Adipocyte (in vitro differentiated cells): ENCODE data around the gene CDADC1.
A peak's percentile ranks its signal among the peaks of the same experiment; 100 is the strongest.
"Not testable (repeated sequence)": the region's sequence is repeated elsewhere in the genome, so short reads cannot be mapped to it uniquely, and the experiment has no call there.

Experiments
- DNase-seq: peaks from one replicate; pipeline ENCODE4 v3.0.0-alpha.2; 2015; ENCODE audit warnings: low read depth
- H3K27me3 ChIP-seq: replicated peaks from 2 replicates; pipeline ENCODE4 v1.7.0; 2013; ENCODE audit warnings: mild to moderate bottlenecking, low read length, moderate library complexity; ENCODE audit not compliant: control insufficient read depth, insufficient read depth
- H3K36me3 ChIP-seq: 2 replicates; pipeline ENCODE4 v1.7.0; 2013; ENCODE audit warnings: low read length, mild to moderate bottlenecking, moderate library complexity; ENCODE audit not compliant: control insufficient read depth, insufficient read depth, severe bottlenecking
- H3K4me1 ChIP-seq: 2 replicates; pipeline ENCODE4 v1.7.0; 2013; ENCODE audit warnings: mild to moderate bottlenecking, low read length, moderate library complexity; ENCODE audit not compliant: control insufficient read depth, insufficient read depth
- H3K4me3 ChIP-seq: 2 replicates; pipeline ENCODE4 v1.7.0; 2013; ENCODE audit warnings: mild to moderate bottlenecking, low read length, moderate library complexity
- H3K9ac ChIP-seq: 2 replicates; pipeline ENCODE4 v1.7.0; 2013; ENCODE audit warnings: mild to moderate bottlenecking, low read length, moderate library complexity
- H3K9me3 ChIP-seq: 2 replicates; pipeline ENCODE4 v1.7.0; 2013; ENCODE audit warnings: mild to moderate bottlenecking, low read length, moderate library complexity; ENCODE audit not compliant: control insufficient read depth

CDADC1 gene

DNA sequence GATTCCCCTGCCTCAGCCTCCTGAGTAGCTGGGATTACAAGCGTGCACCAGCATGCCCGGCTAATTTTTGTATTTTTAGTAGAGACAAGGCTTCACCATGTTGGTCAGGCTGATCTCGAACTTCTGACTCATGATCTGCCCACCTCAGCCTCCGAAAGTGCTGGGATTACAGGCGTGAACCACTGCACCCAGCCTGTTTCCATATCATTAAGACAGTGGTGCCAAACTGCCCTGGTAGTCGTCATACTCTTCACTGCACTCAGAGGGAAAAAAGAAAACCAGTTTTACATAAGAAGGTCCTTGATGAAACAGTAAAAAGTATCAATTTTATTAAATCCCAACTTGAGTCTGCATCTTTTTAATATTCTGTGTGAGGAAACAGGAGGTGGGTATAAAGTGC is 14.9 kb downstream of the CDADC1 start:
- Histone ChIP-seq H3K27me3 (no peaks in the 10 kb centered on the region), H3K4me1 (no peaks in the 10 kb centered on the region), H3K4me3 (no peak overlapping the region), H3K36me3 (peaks cover 65% of the 10 kb centered on the region), H3K9ac (no peak overlapping the region), H3K9me3 (no peaks in the 10 kb centered on the region)
- no peak for DNase-seq

DNA sequence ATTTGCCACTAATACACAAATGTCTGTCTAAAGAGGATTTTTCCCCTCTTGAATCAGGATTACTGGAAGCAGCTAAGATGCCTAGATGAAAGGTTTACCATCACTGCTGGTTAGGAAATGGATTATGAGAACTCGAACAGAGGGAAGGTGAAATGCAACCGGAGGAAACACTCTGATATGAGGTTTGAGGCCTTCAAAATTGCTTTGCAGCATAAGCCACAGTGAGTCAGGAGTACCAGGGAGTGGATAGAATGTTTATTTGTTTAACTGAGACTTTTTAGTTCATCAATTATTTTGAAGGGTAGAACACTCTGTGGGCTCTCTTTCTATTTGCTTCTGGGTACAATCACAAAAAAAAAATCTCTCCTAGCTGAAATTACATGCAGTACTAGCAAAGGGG is 18.1 kb downstream of the CDADC1 start:
- peak; percentile 61 for DNase-seq
- Histone ChIP-seq H3K36me3 (peaks cover 55% of the 10 kb centered on the region), H3K4me1 (no peaks in the 10 kb centered on the region), H3K27me3 (no peaks in the 10 kb centered on the region), H3K9me3 (no peaks in the 10 kb centered on the region), H3K9ac (no peak overlapping the region), H3K4me3 (no peak overlapping the region)

DNA sequence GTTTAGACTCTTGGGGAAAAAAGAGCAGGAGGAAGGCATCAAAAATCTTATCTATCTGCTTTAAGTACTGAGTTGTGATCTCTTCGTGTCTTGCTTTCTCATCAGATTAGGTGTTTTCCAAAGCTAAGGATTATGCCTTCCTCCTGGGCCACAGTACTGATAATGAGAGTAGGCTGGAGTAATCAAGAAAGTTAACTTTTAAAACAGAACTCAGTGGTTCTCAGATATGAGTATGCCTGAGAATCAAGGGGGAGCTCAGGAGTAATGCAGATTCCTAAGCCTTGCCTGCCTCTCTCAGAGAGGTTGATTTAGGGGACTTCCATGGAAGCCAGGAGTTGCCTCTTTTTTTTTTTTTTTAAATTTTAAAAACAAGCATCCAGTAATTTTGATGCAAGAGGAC is 23.5 kb downstream of the CDADC1 start:
- Histone ChIP-seq H3K4me3 (no peak overlapping the region), H3K4me1 (no peaks in the 10 kb centered on the region), H3K36me3 (peaks cover 20% of the 10 kb centered on the region), H3K27me3 (no peaks in the 10 kb centered on the region), H3K9ac (no peak overlapping the region), H3K9me3 (no peaks in the 10 kb centered on the region)
- no peak for DNase-seq

DNA sequence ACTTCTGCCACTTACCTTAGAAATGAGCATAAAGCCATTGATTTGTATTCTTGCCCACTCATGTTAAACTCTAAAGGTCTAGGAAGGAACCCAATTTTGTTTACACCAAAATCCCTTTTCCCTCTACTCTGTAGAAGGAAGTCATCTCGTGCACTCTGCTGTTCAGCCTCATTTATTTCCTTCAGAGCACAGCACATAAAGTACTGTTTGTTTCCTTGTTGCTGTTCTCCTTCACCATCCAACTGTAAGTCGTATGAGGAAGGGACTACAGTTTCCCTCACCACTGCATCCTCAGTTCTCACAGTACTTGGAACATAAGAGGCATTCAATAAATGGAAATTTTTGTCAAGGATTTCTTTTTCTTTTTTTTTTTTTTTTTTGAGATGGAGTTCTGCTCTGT is 24.6 kb downstream of the CDADC1 start:
- Histone ChIP-seq H3K36me3 (peaks cover 13% of the 10 kb centered on the region), H3K9ac (no peak overlapping the region), H3K9me3 (no peaks in the 10 kb centered on the region), H3K4me1 (no peaks in the 10 kb centered on the region), H3K27me3 (no peaks in the 10 kb centered on the region), H3K4me3 (no peak overlapping the region)
- DNase-seq, result no peak

DNA sequence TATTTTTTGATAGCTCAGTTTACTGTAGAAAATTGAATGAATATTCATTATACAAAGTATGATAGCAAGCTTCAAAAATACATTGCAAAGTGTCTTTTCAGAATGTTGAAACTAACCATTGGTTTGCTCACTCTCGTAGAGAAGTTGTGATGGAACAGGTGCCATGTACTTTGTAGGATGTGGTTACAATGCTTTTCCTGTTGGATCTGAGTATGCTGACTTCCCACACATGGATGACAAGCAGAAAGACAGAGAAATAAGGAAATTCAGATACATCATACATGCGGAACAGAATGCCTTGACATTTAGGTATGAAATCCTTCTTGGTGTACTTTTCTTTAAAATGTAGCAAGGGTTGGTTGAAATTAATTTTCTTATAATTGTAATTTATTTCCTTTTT is 30.5 kb downstream of the CDADC1 start:
- H3K36me3 ChIP-seq, result no peaks in the 10 kb centered on the region
- H3K4me3 ChIP-seq, result no peak overlapping the region
- no peak overlapping the region for H3K9ac ChIP-seq
- H3K9me3 ChIP-seq, result no peaks in the 10 kb centered on the region
- no peaks in the 10 kb centered on the region for H3K4me1 ChIP-seq
- no peaks in the 10 kb centered on the region for H3K27me3 ChIP-seq
- DNase-seq, result no peak

DNA sequence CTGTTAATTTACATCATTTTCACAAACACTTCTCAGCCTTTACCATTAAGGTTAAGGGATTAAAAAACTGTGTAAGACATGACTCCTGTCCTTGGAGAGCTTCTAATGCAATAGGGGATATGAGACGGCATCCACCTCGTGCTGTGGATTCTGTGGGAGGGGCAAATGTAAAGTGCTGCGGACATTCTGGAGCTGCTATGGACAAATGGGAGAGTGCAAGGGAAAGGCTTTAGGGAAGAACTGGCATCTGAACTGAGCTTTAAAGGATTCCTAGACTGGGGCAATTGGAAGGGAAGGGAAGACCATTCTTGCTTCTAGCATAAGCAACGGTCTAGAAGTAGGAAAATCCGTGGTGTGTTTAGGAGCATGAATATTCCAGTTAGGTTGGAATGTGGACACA is 31.4 kb downstream of the CDADC1 start:
- Histone ChIP-seq H3K9ac (no peak overlapping the region), H3K36me3 (no peaks in the 10 kb centered on the region), H3K9me3 (no peaks in the 10 kb centered on the region), H3K27me3 (no peaks in the 10 kb centered on the region), H3K4me1 (no peaks in the 10 kb centered on the region), H3K4me3 (no peak overlapping the region)
- no peak for DNase-seq

DNA sequence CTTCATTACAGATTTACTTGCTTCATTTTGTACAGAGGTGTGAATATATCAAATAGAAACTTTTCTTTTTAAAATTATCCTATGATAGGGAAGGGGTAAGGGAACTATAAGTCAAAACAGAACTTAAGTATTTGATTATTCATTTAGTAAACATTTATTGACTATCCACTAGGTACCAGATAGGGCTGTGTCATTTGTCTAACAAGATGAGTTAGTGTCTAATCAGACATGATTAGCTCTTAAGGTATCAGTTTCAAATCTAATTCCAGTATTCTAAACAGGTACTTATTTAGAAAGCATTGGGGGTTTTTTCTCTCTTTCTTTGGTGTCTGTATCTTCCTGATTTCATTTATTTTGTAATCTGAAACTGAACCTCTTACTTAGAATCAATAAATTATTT is 32.2 kb downstream of the CDADC1 start:
- Histone ChIP-seq H3K9ac (no peak overlapping the region), H3K4me3 (no peak overlapping the region), H3K36me3 (no peaks in the 10 kb centered on the region), H3K9me3 (no peaks in the 10 kb centered on the region), H3K27me3 (no peaks in the 10 kb centered on the region), H3K4me1 (no peaks in the 10 kb centered on the region)
- no peak for DNase-seq

DNA sequence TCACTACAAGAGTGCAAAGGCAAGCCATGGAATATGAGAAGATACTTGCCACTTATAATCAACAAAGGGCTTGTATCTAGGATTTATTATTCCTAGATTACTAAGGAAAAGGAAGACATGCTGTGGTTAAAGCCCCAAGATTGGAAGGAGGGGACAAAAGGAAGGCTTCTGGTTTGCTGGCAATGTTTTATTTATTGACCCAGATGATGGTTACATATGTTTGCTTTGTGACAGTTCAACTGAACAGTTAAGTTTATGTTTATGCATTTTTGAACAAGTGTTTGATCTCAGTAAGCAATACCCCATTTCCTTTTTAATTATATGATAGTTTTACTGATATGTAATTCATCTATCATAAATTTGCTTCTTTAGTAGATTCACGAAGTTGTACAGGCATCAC is 40.3 kb downstream of the CDADC1 start:
- Histone ChIP-seq H3K36me3 (no peaks in the 10 kb centered on the region), H3K27me3 (no peaks in the 10 kb centered on the region), H3K4me1 (peaks cover 6% of the 10 kb centered on the region), H3K9ac (no peak overlapping the region), H3K4me3 (no peak overlapping the region), H3K9me3 (no peaks in the 10 kb centered on the region)
- DNase-seq, result no peak

DNA sequence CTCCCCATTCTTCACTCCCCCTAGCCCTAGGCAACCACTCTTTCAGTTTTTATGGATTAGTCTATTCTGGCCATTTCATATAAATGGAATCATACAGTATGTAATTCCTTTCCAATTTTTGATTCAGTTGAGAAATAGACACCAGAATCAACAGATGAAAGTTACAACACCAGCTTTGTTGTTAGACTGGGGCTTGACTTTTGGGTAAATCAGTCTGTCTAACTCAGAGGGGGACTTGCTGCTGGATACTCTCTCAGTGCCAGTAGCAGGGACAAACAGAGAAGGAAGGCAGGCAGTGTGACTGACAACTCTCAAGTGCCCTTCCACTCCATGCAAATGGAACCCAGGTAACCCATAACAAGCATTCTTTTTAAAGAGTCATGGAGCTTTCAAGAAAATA is 40.7 kb downstream of the CDADC1 start:
- H3K27me3 ChIP-seq, result no peaks in the 10 kb centered on the region
- H3K9ac ChIP-seq, result no peak overlapping the region
- no peak overlapping the region for H3K4me3 ChIP-seq
- no peaks in the 10 kb centered on the region for H3K9me3 ChIP-seq
- no peak for DNase-seq
- H3K36me3 ChIP-seq, result no peaks in the 10 kb centered on the region
- peaks cover 10% of the 10 kb centered on the region for H3K4me1 ChIP-seq

DNA sequence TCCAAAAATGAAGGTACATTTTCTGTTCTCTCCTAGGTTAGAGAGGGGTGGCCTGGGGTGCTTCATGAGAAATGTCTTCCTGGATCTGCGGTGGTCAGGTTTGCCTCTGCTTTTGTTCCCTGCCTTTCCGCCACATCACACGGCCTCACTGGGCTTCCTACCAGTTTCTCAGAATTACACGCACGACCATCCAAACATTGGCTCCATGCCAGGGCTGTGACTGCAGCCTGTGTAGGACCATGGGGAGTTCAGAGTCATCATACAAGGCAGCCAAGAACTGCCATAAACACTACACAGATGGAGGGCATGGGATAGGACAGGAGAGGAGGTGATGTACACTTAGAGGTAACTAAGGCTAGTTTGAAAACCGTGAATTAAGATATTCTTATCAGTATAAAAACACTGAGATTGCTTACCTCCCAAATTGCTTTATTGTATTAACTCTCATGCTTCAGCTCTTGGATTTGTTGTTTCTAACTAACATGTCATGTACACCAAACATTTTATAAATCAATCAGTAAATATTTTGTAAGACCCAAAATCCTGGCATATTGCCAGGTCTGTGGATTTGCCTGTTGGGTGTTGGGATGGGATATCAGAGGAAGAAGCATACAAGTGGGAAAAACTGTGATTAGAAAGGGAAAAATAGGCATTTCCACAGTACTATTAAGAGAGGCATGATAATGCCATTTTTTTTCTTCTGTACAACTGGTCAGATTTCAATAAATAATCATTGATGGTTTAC is 45.2 kb downstream of the CDADC1 start:
- Histone ChIP-seq H3K9ac (no peak overlapping the region), H3K4me1 (peaks cover 10% of the 10 kb centered on the region), H3K36me3 (no peaks in the 10 kb centered on the region), H3K27me3 (no peaks in the 10 kb centered on the region), H3K4me3 (no peak overlapping the region), H3K9me3 (no peaks in the 10 kb centered on the region)
- no peak for DNase-seq

DNA sequence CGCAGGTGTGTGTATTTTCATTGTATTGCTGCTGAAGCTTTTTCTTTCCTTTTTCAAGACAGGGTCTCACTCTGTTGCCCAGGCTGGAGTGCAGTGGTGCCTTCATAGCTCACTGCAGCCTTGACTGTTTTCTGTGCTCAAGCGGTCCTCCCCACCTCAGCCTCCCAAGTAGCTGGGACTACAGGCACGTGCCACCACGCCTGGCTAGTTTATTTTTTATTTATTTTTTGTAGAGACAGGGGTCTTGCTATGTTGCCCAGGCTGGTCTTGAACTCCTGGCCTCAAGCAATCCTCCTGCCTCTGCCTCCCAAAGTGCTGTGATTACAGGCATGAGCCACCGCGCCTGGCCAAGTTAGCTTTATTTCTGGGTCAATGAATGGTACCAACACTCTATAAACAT is 47.0 kb downstream of the CDADC1 start:
- H3K4me3 ChIP-seq, H3K36me3 ChIP-seq, DNase-seq, H3K9me3 ChIP-seq, H3K27me3 ChIP-seq, H3K9ac ChIP-seq: not testable (repeated sequence)
- H3K4me1 ChIP-seq, result peaks cover 12% of the 10 kb centered on the region

DNA sequence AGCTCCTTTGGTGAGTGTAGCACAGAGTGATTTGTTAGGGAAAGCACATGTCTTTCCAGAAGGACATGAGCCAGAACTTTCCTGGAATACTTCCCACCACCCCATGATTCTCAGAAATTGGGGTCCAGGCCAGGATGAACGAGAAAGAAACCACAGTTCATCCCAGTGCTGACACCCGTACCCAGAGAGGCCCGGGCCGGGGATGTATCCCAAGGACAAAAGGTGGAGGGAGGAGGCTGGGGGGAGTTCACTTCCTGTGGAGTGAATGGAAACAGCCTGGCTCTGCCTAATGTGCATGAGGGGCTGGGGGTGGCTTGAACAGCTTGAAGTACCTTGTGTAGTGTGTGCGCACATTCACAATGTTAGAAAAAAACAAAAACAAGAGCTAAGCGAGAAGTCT is 47.5 kb downstream of the CDADC1 start:
- H3K36me3 ChIP-seq, result no peaks in the 10 kb centered on the region
- no peak for DNase-seq

More for the DNA sequence above, 47.5 kb downstream of the CDADC1 start:
- Histone ChIP-seq H3K9ac (no peak overlapping the region), H3K27me3 (no peaks in the 10 kb centered on the region), H3K4me3 (no peak overlapping the region), H3K9me3 (no peaks in the 10 kb centered on the region), H3K4me1 (peaks cover 12% of the 10 kb centered on the region)
